ENCODE data around the gene CALCA.
A peak's percentile ranks its signal among the peaks of the same experiment; 100 is the strongest.

CALCA gene

GRCh38 chr11:14971865-14972580, at the start of gene CALCA:
Gene CALCA, minus strand, starts transcription at chr11:14972351. Its CDS starts 1,159 bp downstream, at chr11:14971192.
- no peak for TF ChIP-seq ZNF623 (tag by site-specific recombination; IDR thresholded peaks at IDR 0.05)
- no peak for TF ChIP-seq ZNF266 (tag by site-specific recombination; IDR thresholded peaks at IDR 0.05; ENCODE audit: low read depth)
- no peak for TF ChIP-seq ZEB2 (tag by site-specific recombination; IDR thresholded peaks at IDR 0.05)
- TF ChIP-seq ZNF404 (tag by site-specific recombination; IDR thresholded peaks at IDR 0.05): no peak
- no peak for TF ChIP-seq GLIS2 (tag by site-specific recombination; IDR thresholded peaks at IDR 0.05)
- no peak for TF ChIP-seq ZBTB11 (tag by site-specific recombination; conservative IDR thresholded peaks at IDR 0.05; ENCODE audit: low read depth)
- TF ChIP-seq ZBTB44 (tag by site-specific recombination; IDR thresholded peaks at IDR 0.05): no peak
- no peak for TF ChIP-seq SETDB1 (IDR thresholded peaks at IDR 0.05; ENCODE audit: insufficient read length, low read length)
- TF ChIP-seq ZFP69B (tag by site-specific recombination; IDR thresholded peaks at IDR 0.05): no peak
- Histone ChIP-seq H3K4me1 (ENCODE audit: control insufficient read depth, insufficient read depth, low read length) (no peaks in the 10 kb centered on the region), H3K4me3 (ENCODE audit: low read depth, low read length) (no peak within 1 kb of the TSS), H3K27ac (ENCODE audit: extremely low read depth, low read depth, low read length) (no peak within 1 kb of the TSS), H3K36me3 (ENCODE audit: control insufficient read depth in 2 of 2, insufficient read depth in 1 of 2, low read length in 2 of 2) (no peaks in the 10 kb centered on the region), H3K9me3 (ENCODE audit: control insufficient read depth, insufficient read depth, low read depth, low read length) (no peaks in the 10 kb centered on the region)
- CTCF ChIA-PET: interaction anchor here (0.6 to 1.0 kb wide), 3 partner anchors 35 to 235 kb away, joined by 3 to 5 read pairs (median 3); no protein-coding TSS in a partner anchor
- POLR2A ChIA-PET: no interaction called here

- no peak for TF ChIP-seq PRDM1 (tag by site-specific recombination; IDR thresholded peaks at IDR 0.05)
- peak; percentile 96 for TF ChIP-seq SETDB1 (IDR thresholded peaks at IDR 0.05; ENCODE audit: insufficient read length, low read length)
- TF ChIP-seq TRIM28 (IDR thresholded peaks at IDR 0.05; ENCODE audit: borderline replicate concordance, low read length): peak; percentile 76; the same call in 1 of the 2 replicates
- peak; percentile 88 for TF ChIP-seq ZNF529 (tag by site-specific recombination; IDR thresholded peaks at IDR 0.05; ENCODE audit: insufficient replicate concordance)
- TF ChIP-seq ZBTB44 (tag by site-specific recombination; IDR thresholded peaks at IDR 0.05): no peak
- ChIA-PET CTCF (interaction anchor here (1.0 to 1.9 kb wide), 2 partner anchors 10 to 110 kb away, joined by 4 to 6 read pairs; no protein-coding TSS in a partner anchor), POLR2A (interaction anchor here (1.5 kb wide), 1 partner anchor 10 kb away, joined by 3 read pairs; no protein-coding TSS in a partner anchor)
Measured at GRCh38 chr11:15016200-15016599, 44.0 kb upstream of the CALCA start.

GRCh38 chr11:15011776-15012345, 39.7 kb upstream of the CALCA start:
- no peaks in the 10 kb centered on the region for H3K36me3 ChIP-seq (ENCODE audit: control insufficient read depth in 2 of 2, insufficient read depth in 1 of 2, low read length in 2 of 2)
- no peaks in the 10 kb centered on the region for H3K4me1 ChIP-seq (ENCODE audit: control insufficient read depth, insufficient read depth, low read length)
- ChIA-PET POLR2A (no interaction called here), CTCF (interaction anchor here (0.6 to 1.4 kb wide), 3 partner anchors 9 to 491 kb away, joined by 3 to 4 read pairs (median 4); no protein-coding TSS in a partner anchor)
- H3K4me3 ChIP-seq (ENCODE audit: low read depth, low read length): no peak overlapping the region
- H3K9me3 ChIP-seq (ENCODE audit: control insufficient read depth, insufficient read depth, low read depth, low read length): no peaks in the 10 kb centered on the region
- no peak overlapping the region for H3K27ac ChIP-seq (ENCODE audit: extremely low read depth, low read depth, low read length)
- TF ChIP-seq ZNF280C (tag by site-specific recombination; IDR thresholded peaks at IDR 0.05) (no peak), HOXC10 (CRISPR knock-in tag; IDR thresholded peaks at IDR 0.05) (no peak), ZFP37 (tag by site-specific recombination; IDR thresholded peaks at IDR 0.05) (no peak), REPIN1 (tag by site-specific recombination; IDR thresholded peaks at IDR 0.05; ENCODE audit: low read depth) (no peak), ZNF830 (tag by site-specific recombination; IDR thresholded peaks at IDR 0.05; ENCODE audit: low read depth) (no peak)

More at GRCh38 chr11:15016200-15016599, 44.0 kb upstream of the CALCA start:
- Histone ChIP-seq H3K4me1 (ENCODE audit: control insufficient read depth, insufficient read depth, low read length) (no peaks in the 10 kb centered on the region), H3K9me3 (ENCODE audit: control insufficient read depth, insufficient read depth, low read depth, low read length) (no peaks in the 10 kb centered on the region), H3K36me3 (ENCODE audit: control insufficient read depth in 2 of 2, insufficient read depth in 1 of 2, low read length in 2 of 2) (no peaks in the 10 kb centered on the region), H3K4me3 (ENCODE audit: low read depth, low read length) (no peak overlapping the region), H3K27ac (ENCODE audit: extremely low read depth, low read depth, low read length) (no peak overlapping the region)

Measured in HEK293 (cell line).